ENCODE results near the gene NME2. TPM values are rescaled to one million over a fixed set of nuclear protein-coding genes. Genes with fewer than 3 reads are reported as not detected.
"Not testable (repeated sequence)": the region's sequence is repeated elsewhere in the genome, so short reads cannot be mapped to it uniquely, and the experiment has no call there.

Gene NME2
- total and polyA plus RNA-seq, 8 donors: 137 to 371 (median 286) TPM

DNA sequence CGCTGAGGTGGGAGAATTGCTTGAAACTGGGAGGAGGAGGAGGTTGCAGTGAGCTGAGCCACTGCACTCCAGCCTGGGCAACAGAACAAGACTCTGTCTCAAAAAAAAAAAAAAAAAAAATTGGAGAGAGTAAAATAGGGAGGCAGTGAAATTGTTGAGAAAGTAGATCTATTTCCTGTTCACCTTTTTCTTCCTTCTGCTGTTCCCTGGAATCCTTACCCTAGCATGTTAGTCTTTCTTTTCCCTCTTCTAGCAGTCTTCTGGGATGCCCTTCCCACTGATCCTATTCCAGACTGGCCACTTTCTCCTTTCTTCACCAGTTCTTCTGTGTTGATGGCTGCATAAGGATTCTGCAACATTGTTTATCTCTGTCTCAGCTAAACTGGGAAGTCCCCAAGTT lies 3.1 kb downstream of the NME2 start:
- intact Hi-C loops (cut with DNase I): no loop called here
- FAIRE-seq (no peak), DNase-seq (no peak), ATAC-seq (no peak)
- 81 to 92% methylated on average over 1 of the region's 1 CpG for WGBS, 2 donors
- Histone ChIP-seq H3K9me3 (no peaks in the 10 kb centered on the region), H3K27me3 (no peaks in the 10 kb centered on the region), H3K36me3 (peaks cover 0 to 22% (median 4%) of the 10 kb centered on the region in 3 donors), H3K4me1 (no peaks in the 10 kb centered on the region), H3K4me3 (no peak overlapping the region), H3K27ac (no peak overlapping the region)
- TF ChIP-seq, protein P1, sequence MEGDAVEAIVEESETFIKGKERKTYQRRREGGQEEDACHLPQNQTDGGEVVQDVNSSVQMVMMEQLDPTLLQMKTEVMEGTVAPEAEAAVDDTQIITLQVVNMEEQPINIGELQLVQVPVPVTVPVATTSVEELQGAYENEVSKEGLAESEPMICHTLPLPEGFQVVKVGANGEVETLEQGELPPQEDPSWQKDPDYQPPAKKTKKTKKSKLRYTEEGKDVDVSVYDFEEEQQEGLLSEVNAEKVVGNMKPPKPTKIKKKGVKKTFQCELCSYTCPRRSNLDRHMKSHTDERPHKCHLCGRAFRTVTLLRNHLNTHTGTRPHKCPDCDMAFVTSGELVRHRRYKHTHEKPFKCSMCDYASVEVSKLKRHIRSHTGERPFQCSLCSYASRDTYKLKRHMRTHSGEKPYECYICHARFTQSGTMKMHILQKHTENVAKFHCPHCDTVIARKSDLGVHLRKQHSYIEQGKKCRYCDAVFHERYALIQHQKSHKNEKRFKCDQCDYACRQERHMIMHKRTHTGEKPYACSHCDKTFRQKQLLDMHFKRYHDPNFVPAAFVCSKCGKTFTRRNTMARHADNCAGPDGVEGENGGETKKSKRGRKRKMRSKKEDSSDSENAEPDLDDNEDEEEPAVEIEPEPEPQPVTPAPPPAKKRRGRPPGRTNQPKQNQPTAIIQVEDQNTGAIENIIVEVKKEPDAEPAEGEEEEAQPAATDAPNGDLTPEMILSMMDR (IDR thresholded peaks at IDR 0.05): no peak

DNA sequence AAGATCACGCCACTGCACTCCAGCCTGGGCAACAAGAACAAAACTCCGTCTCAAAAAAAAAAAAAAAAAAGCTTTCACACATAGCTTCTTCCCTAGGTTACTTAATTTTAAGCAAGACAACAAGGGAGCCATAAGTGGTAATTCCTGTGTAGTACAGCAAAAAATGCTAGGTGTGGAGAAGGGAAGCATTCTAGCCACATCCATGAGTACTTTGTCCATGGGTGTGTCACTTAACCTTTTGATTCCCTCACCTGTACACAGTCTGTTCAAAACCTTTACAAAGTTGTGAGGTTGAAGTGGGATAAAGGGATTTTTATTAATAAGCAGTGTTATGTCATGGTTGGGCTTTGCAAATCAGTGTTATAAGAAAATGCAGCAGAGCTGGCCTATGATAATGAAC lies 4.5 kb downstream of the NME2 start:
- H3K27me3 ChIP-seq: no peaks in the 10 kb centered on the region
- DNase-seq: no peak
- H3K4me1 ChIP-seq: no peaks in the 10 kb centered on the region
- TF ChIP-seq, protein P1 (IDR thresholded peaks at IDR 0.05): no peak
- no peaks in the 10 kb centered on the region for H3K9me3 ChIP-seq
- H3K36me3 ChIP-seq: peaks cover 0 to 22% (median 4%) of the 10 kb centered on the region in 3 donors
- no peak for ATAC-seq
- intact Hi-C loops (cut with DNase I): no loop called here
- no peak overlapping the region for H3K4me3 ChIP-seq
- 92 to 95% methylated on average over 2 of the region's 2 CpGs for WGBS, 2 donors
- FAIRE-seq: no peak
- H3K27ac ChIP-seq: no peak overlapping the region

DNA sequence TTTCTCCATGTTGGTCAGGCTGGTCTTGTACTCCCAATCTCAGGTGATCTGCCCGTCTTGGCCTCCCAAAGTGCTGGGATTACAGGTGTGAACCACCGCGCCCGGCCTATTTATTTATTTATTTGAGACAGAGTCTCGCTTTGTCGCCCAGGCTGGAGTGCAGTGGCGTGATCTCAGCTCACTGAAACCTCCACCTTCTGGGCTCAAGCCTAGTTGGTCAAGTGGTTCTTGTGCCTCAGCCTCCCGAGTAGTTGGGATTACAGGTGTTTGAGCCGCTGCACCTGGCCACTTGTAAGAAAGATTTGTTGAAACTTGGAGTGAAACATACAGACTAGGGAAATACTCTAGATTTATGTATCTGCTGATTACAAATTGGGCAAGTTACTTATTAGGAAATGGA lies 5.8 kb downstream of the NME2 start:
- intact Hi-C loops (cut with DNase I); H3K27ac ChIP-seq; H3K9me3 ChIP-seq; DNase-seq; H3K4me1 ChIP-seq; FAIRE-seq; ATAC-seq; H3K4me3 ChIP-seq; H3K27me3 ChIP-seq: not testable (repeated sequence)
- H3K36me3 ChIP-seq: peaks cover 0 to 22% (median 4%) of the 10 kb centered on the region in 3 donors
- 96 to 97% methylated on average over 9 of the region's 9 CpGs for WGBS, 2 donors

DNA sequence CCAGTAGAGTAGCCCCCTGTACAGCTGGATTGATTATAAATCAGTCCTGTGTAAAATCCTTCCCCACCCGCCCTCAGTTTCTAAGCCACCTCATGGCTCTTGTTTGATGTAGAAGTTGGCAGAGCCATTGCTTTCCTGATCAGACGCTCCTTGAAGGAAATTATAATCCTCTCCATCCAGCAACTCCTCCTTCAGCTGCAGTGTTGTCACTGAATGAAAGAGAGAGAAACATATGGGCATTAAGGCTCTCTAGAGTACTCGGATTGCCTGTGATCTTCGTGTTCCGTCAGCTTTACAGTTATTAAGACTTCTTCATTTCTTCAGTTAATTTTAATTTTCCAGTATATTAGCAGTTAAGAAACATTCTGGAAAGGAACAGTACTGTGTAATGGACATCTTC lies 14.3 kb downstream of the NME2 start:
- 83 to 87% methylated on average over 5 of the region's 5 CpGs for WGBS, 2 donors
- TF ChIP-seq, protein P1 (IDR thresholded peaks at IDR 0.05): no peak
- DNase-seq (no peak), FAIRE-seq (no peak), ATAC-seq (no peak)
- Histone ChIP-seq H3K27me3 (no peaks in the 10 kb centered on the region), H3K36me3 (peaks cover 0 to 8% (median 0%) of the 10 kb centered on the region in 3 donors), H3K4me1 (no peaks in the 10 kb centered on the region), H3K4me3 (no peak overlapping the region), H3K27ac (no peak overlapping the region), H3K9me3 (no peaks in the 10 kb centered on the region)
- intact Hi-C loops (cut with DNase I): no loop called here

DNA sequence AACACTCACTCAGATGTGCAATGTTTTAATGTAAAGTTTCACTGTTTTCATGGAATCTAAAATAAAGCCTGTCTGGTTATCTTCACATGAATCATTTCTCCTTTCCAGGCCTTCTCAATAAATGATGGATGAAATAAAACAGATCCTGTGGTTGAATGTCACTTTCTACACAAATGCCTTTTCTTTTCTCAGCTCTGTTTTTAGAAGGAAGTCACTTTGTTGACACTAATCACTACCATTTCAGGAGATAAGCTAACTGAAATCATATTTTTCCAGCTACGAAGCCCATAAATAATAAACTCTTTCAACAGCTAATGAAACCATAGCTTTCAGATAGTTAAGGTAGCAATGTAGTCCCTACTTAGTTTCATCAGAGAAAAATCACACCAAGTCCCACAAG lies 17.9 kb downstream of the NME2 start:
- H3K9me3 ChIP-seq: no peaks in the 10 kb centered on the region
- intact Hi-C loops (cut with DNase I): no loop called here
- 28 to 30% methylated on average over 1 of the region's 1 CpG for WGBS, 2 donors
- no peaks in the 10 kb centered on the region for H3K27me3 ChIP-seq
- peaks cover 0 to 13% (median 0%) of the 10 kb centered on the region in 3 donors for H3K36me3 ChIP-seq
- H3K4me1 ChIP-seq: no peaks in the 10 kb centered on the region
- ATAC-seq (no peak), FAIRE-seq (no peak), DNase-seq (no peak)
- H3K27ac ChIP-seq: no peak overlapping the region
- H3K4me3 ChIP-seq: no peak overlapping the region
- TF ChIP-seq, protein P1 (IDR thresholded peaks at IDR 0.05): no peak

Measured in pancreas (tissue), 10 donors.